ENCODE results near the gene CHAC1. TPM values are rescaled to one million over a fixed set of nuclear protein-coding genes. Genes with fewer than 3 reads are reported as not detected.

Gene CHAC1
- total RNA-seq, 2 donors from 2014 or later, result 4.0 to 20.9 TPM

- Histone ChIP-seq H3K9ac (ENCODE audit: low read depth in 2 of 2, low read length in 2 of 2) (no peak overlapping the region), H3K4me3 (no peak overlapping the region), H3K4me1 (no peaks in the 10 kb centered on the region), H3K36me3 (peaks cover 13% of the 10 kb centered on the region), H3K27ac (no peak overlapping the region), H3K9me3 (no peaks in the 10 kb centered on the region), H3K27me3 (no peaks in the 10 kb centered on the region)
- DNase-seq, result no peak
- intact Hi-C loops (cut with DNase I), result no loop called here
- TF ChIP-seq CTCF (IDR thresholded peaks at IDR 0.05), result no peak
These were observed 16.3 kb upstream of the CHAC1 start for GRCh38 chr15:40936709-40937666.

GRCh38 chr15:40937762-40938535 is 15.3 kb upstream of the CHAC1 start:
- Histone ChIP-seq H3K27ac (no peak overlapping the region), H3K4me3 (no peak overlapping the region), H3K4me1 (no peaks in the 10 kb centered on the region), H3K9ac (ENCODE audit: low read depth in 2 of 2, low read length in 2 of 2) (peak overlapping the region in 1 of 2 donors; percentile 15), H3K36me3 (peaks cover 13% of the 10 kb centered on the region), H3K27me3 (no peaks in the 10 kb centered on the region), H3K9me3 (no peaks in the 10 kb centered on the region)
- intact Hi-C loops (cut with DNase I), result no loop called here
- DNase-seq, result no peak
- no peak for TF ChIP-seq CTCF (IDR thresholded peaks at IDR 0.05)

- no peak overlapping the region for H3K9ac ChIP-seq (ENCODE audit: low read depth in 2 of 2, low read length in 2 of 2)
- H3K9me3 ChIP-seq, result no peaks in the 10 kb centered on the region
- no peaks in the 10 kb centered on the region for H3K4me1 ChIP-seq
- no peak overlapping the region for H3K4me3 ChIP-seq
- H3K36me3 ChIP-seq, result peaks cover 13% of the 10 kb centered on the region
- no peak for TF ChIP-seq CTCF (IDR thresholded peaks at IDR 0.05)
- intact Hi-C loops (cut with DNase I), result no loop called here
- no peak overlapping the region for H3K27ac ChIP-seq
- no peak for DNase-seq
- no peaks in the 10 kb centered on the region for H3K27me3 ChIP-seq
These were observed 14.8 kb upstream of the CHAC1 start for GRCh38 chr15:40938536-40938870.

GRCh38 chr15:40940296-40940801 is 12.9 kb upstream of the CHAC1 start:
- no peak overlapping the region for H3K4me3 ChIP-seq
- TF ChIP-seq CTCF (IDR thresholded peaks at IDR 0.05), result no peak
- intact Hi-C loops (cut with DNase I), result loop anchor here (5.0 kb wide), 2 partner anchors 33 to 72 kb away; no protein-coding TSS in a partner anchor
- H3K9ac ChIP-seq (ENCODE audit: low read depth in 2 of 2, low read length in 2 of 2), result peak overlapping the region; percentile 7 to 79
- no peaks in the 10 kb centered on the region for H3K27me3 ChIP-seq
- H3K9me3 ChIP-seq, result no peaks in the 10 kb centered on the region
- DNase-seq, result no peak
- H3K36me3 ChIP-seq, result peaks cover 9% of the 10 kb centered on the region
- peak overlapping the region; percentile 77 for H3K27ac ChIP-seq
- H3K4me1 ChIP-seq, result no peaks in the 10 kb centered on the region

- Histone ChIP-seq H3K36me3 (peaks cover 2% of the 10 kb centered on the region), H3K27me3 (no peaks in the 10 kb centered on the region), H3K27ac (peak overlapping the region; percentile 77), H3K9me3 (no peaks in the 10 kb centered on the region), H3K9ac (ENCODE audit: low read depth in 2 of 2, low read length in 2 of 2) (peak overlapping the region; percentile 79 to 85), H3K4me1 (no peaks in the 10 kb centered on the region), H3K4me3 (peak overlapping the region; percentile 53)
- intact Hi-C loops (cut with DNase I), result loop anchor here (5.0 kb wide), 2 partner anchors 34 to 71 kb away; no protein-coding TSS in a partner anchor
- TF ChIP-seq CTCF (IDR thresholded peaks at IDR 0.05), result no peak
- no peak for DNase-seq
These were observed 12.2 kb upstream of the CHAC1 start for GRCh38 chr15:40941068-40941527.
